ENCODE results near the gene RB1.

Gene RB1

DNA sequence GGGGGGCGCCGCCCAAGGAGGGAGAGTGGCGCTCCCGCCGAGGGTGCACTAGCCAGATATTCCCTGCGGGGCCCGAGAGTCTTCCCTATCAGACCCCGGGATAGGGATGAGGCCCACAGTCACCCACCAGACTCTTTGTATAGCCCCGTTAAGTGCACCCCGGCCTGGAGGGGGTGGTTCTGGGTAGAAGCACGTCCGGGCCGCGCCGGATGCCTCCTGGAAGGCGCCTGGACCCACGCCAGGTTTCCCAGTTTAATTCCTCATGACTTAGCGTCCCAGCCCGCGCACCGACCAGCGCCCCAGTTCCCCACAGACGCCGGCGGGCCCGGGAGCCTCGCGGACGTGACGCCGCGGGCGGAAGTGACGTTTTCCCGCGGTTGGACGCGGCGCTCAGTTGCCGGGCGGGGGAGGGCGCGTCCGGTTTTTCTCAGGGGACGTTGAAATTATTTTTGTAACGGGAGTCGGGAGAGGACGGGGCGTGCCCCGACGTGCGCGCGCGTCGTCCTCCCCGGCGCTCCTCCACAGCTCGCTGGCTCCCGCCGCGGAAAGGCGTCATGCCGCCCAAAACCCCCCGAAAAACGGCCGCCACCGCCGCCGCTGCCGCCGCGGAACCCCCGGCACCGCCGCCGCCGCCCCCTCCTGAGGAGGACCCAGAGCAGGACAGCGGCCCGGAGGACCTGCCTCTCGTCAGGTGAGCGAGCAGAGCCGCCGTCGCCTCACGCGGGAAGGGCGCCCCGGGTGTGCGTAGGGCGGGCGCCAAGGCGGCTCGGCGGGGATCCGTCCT, at the start of gene RB1:
RB1 (plus strand) TSS at position 393 of the 784 bp plus-strand sequence; CDS start at position 555, 162 bp downstream.
- intact Hi-C loops (cut with DNase I), result loop anchor here (2.0 to 10.0 kb wide), 2 partner anchors 71 to 179 kb away; partner anchors contain the start of gene ITM2B
- peak; percentile 78 to 98 (median 85) for DNase-seq

DNA sequence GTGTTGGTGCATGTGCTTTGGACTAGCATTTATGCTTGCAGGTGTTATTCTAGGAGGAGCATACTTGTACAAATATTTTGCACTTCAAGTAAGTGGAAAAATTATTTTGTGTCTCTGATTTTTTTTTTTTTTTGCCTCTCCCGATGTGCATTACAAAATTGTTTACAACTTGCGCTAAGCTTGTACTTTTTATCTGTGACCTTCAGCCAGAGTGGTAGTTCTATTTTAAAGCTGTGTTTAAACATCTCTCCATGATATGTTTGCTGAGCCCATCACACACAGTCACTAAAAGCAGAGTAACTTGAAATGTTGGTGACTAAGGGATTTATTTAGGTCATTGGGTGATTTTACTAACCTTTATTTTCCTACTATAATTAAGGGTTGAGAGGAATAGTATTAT, 49.7 kb upstream of the RB1 start:
- intact Hi-C loops (cut with DNase I), result no loop called here
- DNase-seq, result no peak

- intact Hi-C loops (cut with DNase I), result no loop called here
- no peak for DNase-seq
These were observed 48.5 kb upstream of the RB1 start for GRCh38 chr13:48255090-48255489.

DNA sequence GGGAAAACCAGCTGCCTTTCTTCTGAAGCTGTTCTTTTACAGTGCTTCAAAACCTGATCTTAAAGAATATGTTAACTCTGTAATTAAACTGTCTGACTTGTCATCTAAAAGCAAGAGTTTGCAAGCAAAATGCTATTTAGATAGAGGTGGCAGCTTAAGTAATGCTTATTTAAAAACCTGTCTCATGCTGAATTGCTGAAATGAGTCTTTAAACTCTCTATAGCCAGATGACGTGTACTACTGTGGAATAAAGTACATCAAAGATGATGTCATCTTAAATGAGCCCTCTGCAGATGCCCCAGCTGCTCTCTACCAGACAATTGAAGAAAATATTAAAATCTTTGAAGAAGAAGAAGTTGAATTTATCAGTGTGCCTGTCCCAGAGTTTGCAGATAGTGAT, 47.6 kb upstream of the RB1 start:
- intact Hi-C loops (cut with DNase I), result no loop called here
- DNase-seq, result no peak

DNA sequence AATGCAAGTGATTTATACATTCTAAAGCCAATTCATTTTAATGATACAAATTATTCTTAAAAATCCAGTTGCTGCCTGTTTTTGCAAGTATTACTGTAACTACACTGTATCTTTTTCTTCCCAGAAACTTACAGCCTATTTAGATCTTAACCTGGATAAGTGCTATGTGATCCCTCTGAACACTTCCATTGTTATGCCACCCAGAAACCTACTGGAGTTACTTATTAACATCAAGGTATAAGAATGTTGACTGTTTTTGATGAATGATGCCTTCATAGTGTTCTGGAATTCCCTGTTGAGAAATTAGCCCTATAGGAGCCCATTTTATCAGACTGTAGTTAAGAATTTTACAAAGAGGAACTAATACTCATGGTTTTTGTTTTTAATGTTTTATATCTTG, 45.5 kb upstream of the RB1 start:
- no peak for DNase-seq
- intact Hi-C loops (cut with DNase I), result no loop called here

- intact Hi-C loops (cut with DNase I), result no loop called here
- no peak for DNase-seq
These were observed 45.1 kb upstream of the RB1 start for GRCh38 chr13:48258430-48258829.

DNA sequence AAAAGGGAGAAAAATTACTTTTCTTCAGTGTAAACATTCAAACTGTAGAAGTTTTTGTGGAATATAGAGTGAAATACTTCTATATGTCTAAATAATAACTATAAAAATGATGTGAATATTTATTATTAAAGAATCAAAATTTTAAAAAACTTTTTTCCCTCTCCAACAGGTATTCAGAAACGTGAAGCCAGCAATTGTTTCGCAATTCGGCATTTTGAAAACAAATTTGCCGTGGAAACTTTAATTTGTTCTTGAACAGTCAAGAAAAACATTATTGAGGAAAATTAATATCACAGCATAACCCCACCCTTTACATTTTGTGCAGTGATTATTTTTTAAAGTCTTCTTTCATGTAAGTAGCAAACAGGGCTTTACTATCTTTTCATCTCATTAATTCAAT, 42.6 kb upstream of the RB1 start:
- intact Hi-C loops (cut with DNase I), result no loop called here
- DNase-seq, result no peak

DNA sequence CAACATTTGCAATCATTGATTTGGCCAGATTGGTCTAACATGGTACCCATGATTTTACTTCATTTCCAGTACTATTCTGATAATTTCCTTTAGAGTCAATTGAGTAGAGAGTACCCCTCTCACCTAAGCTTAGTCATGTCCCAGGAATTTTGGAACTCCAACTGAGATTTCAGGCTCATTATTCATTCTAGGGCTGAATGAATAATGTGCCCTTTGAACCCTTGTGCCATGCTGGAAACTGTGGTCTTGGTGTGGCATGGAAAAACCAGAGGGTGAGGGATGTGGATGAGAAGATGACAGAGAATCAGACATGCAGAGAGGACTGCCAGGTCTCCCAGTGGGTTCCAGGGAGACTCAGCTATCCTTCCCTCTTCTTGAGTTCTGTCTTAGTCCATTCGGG, 40.4 kb upstream of the RB1 start:
- intact Hi-C loops (cut with DNase I), result no loop called here
- DNase-seq, result no peak

DNA sequence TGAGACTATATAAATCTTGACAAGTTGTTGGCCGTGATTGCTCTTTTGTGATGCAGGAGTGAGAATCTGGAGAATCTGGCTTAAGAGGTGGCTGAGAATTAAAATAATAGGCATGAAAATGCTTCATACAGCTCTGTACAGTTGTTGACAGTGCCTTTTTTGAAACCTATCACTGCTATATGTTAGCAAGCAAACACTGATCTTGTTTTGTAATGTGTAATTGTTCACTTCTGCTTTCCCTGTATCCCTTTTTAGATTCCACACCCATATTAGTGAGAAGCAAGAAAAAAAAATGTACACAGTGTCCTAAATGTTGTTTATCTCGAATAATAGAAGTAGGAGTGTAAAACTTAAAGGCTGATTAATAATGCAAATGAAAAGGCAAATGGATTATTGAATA, 39.5 kb upstream of the RB1 start:
- DNase-seq, result no peak
- intact Hi-C loops (cut with DNase I), result no loop called here

- no peak for DNase-seq
- intact Hi-C loops (cut with DNase I), result no loop called here
These were observed 38.2 kb upstream of the RB1 start for GRCh38 chr13:48265217-48265815.

GRCh38 chr13:48266150-48266549, 37.4 kb upstream of the RB1 start:
- intact Hi-C loops (cut with DNase I), result no loop called here
- no peak for DNase-seq

DNA sequence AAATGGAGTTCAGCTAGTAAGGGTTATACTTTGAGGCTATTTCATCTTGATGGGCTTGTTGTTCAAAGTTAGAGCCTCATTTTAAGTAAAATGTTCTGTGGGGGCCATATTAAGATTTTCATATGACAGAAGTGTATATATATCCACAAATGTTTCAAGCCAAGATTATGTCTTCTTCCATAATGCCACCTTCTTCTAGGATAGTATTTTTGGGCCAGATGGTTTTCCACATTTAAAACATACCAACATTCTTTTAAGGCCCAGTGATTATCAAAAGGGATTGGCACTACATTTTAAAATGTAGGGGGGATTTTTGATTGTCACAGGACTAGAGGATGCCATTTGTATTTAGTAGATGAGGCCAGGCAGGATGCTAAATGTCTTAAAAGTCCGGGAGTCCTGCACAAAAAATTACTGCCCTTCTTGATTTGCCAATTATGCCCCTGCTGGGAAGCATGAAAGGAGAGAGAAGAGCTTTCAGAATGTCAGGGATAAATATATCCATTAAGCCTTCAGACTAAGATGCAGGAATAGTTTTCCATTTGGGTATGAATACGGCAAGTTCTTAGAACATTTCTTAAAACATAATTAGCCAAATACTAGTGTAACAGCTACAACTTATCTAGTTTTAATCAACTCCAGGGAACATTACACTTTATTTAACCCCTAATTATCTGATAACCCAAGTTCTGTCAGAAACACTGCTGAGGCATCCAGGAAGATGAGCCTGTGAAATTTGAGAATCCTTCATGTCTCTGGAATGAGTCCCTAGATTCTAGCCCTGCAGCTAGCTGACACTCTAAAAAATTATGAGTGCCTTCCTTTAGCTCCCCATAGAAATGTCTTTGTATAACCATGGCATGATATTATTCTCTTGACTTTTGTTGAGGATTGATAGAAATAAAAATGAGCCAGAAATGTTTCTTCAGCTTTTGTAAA, 36.6 kb upstream of the RB1 start:
- DNase-seq, result no peak
- intact Hi-C loops (cut with DNase I), result no loop called here

GRCh38 chr13:48268019-48268418, 35.5 kb upstream of the RB1 start:
- DNase-seq, result no peak
- intact Hi-C loops (cut with DNase I), result no loop called here

- DNase-seq, result no peak
- intact Hi-C loops (cut with DNase I), result no loop called here
These were observed 30.2 kb upstream of the RB1 start for GRCh38 chr13:48273346-48273745.

DNA sequence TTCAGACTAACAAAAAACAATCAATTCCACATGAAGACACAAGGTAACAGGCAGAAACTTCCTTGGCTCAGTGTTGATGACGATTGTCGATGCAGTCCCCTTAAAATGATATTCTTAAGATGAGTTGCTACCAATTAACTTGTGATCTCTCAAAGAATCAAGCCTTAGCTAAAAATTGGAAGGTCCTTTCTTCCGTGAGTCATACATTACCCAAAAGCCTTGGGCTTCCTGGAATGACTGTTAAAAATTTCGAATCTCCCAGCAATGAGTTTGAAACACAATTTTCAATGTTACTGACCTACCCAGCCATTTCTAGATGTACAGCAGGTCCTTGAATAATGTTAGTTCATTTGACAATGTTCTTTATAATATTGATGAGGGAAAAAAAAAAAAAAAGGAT, 28.0 kb upstream of the RB1 start:
- intact Hi-C loops (cut with DNase I), result no loop called here
- no peak for DNase-seq

DNA sequence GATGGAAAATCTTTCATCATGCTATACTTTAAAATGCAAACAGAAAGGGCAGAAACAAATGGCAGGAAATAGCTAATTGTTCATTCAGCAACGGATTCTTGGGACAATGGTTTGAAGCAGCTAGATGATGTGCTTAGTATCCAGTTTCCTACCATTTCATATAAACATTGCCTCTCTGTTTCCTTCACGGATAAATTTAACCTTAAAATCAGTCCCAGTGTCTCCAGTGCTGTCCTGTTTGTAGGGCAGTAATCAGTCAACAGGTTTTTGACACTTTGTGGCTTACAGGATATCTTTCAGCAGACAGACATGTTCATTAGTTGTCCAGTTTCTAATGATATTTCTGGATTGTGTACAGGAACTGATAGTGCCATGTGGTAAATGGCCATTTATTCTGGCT, 24.7 kb upstream of the RB1 start:
- no peak for DNase-seq
- intact Hi-C loops (cut with DNase I), result no loop called here

DNA sequence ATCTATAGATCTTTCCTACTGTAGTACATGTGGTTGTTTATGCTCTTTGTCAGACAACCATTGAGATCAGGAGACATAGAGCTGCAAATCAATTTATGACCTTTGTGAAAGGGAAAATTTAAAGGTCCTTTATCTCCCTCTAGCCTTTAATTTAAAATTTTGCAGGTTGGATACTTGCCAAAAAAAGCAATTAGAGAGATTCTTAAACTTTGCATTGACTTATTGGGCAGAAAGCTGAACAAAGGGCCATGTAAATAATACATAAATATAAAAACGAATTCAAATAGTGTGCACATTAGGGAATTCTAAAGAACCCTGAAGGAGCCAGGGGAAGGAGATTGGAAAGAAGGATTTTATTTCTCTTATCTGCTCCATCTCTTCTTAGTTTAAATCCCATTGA, 22.0 kb upstream of the RB1 start:
- no peak for DNase-seq
- intact Hi-C loops (cut with DNase I), result no loop called here

GRCh38 chr13:48291730-48292129, 11.8 kb upstream of the RB1 start:
- DNase-seq, result no peak

DNA sequence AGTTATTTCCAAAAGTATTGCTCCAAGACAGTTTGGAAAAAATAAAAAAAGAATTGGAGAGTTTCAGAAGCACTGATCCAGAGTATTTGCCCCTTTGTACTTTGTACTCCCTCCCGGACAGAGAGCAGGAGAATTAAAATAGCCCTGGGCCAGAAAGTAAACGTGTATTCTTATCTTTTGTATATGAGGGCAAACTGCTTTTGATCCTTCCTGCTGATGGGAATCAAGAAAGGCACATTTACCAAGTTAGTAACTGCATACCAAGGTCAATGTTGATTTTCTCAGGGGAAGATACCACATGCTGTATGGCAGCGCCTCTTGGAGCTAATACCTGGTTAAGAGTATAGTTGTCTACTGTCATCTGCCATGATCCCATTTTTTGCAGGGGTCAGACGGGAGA, 10.9 kb upstream of the RB1 start:
- intact Hi-C loops (cut with DNase I), result no loop called here
- no peak for DNase-seq

More at GRCh38 chr13:48291730-48292129, 11.8 kb upstream of the RB1 start:
- intact Hi-C loops (cut with DNase I), result no loop called here

- DNase-seq, result no peak
- intact Hi-C loops (cut with DNase I), result no loop called here
These were observed 8.9 kb upstream of the RB1 start for GRCh38 chr13:48294653-48295052.

DNA sequence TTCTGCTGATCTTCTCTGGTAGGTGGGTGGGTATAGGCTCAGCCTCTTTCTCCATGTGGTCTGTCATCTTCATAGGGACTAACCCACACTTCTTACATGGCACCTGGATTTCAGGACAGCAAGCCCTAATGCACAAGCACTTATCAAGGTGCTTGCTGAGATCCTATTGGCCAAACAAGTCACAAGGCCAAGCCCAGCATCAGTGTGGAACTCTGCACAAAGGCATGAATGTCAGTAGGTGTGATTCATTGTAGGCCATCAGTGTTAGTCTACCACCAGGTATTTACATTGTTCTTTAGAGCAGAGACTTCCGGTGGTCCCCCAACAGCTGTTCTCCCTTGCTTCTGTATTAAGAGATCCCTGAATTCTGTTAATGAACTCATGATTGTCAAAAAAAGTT, 8.3 kb upstream of the RB1 start:
- no peak for DNase-seq
- intact Hi-C loops (cut with DNase I), result no loop called here
